ENCODE measurements around the gene FGF12. TPM values are rescaled to one million over a fixed set of nuclear protein-coding genes. Genes with fewer than 3 reads are reported as not detected.

The FGF12 gene
- total RNA-seq, 1 donor from 2014 or later: 4.5 TPM

- DNase-seq (ENCODE audit: low spot score): no peak
Observed at GRCh38 chr3:192207239-192207638, 520.1 kb downstream of the FGF12 start.

- no peak for DNase-seq (ENCODE audit: low spot score)
Observed at GRCh38 chr3:192194085-192194484, 533.3 kb downstream of the FGF12 start.

GRCh38 chr3:192188218-192188835, 539.0 kb downstream of the FGF12 start:
- DNase-seq (ENCODE audit: low spot score): no peak

- DNase-seq (ENCODE audit: low spot score): no peak
Observed at GRCh38 chr3:192187485-192188051, 539.8 kb downstream of the FGF12 start.

GRCh38 chr3:192186498-192186897, 540.8 kb downstream of the FGF12 start:
- no peak for DNase-seq (ENCODE audit: low spot score)

GRCh38 chr3:192186045-192186444, 541.3 kb downstream of the FGF12 start:
- no peak for DNase-seq (ENCODE audit: low spot score)

- DNase-seq (ENCODE audit: low spot score): no peak
Observed at GRCh38 chr3:192183109-192183508, 544.2 kb downstream of the FGF12 start.

- no peak for DNase-seq (ENCODE audit: low spot score)
Observed at GRCh38 chr3:192181151-192181550, 546.2 kb downstream of the FGF12 start.

- DNase-seq (ENCODE audit: low spot score): no peak
Observed at GRCh38 chr3:192177383-192177782, 550.0 kb downstream of the FGF12 start.

GRCh38 chr3:192174283-192174682, 553.1 kb downstream of the FGF12 start:
- DNase-seq (ENCODE audit: low spot score): no peak

- no peak for DNase-seq (ENCODE audit: low spot score)
Observed at GRCh38 chr3:192171213-192171612, 556.1 kb downstream of the FGF12 start.

GRCh38 chr3:192170659-192171058, 556.7 kb downstream of the FGF12 start:
- no peak for DNase-seq (ENCODE audit: low spot score)

GRCh38 chr3:192170031-192170430, 557.3 kb downstream of the FGF12 start:
- DNase-seq (ENCODE audit: low spot score): no peak

- no peak for DNase-seq (ENCODE audit: low spot score)
Observed at GRCh38 chr3:192169332-192169915, 557.9 kb downstream of the FGF12 start.

GRCh38 chr3:192168202-192168601, 559.1 kb downstream of the FGF12 start:
- DNase-seq (ENCODE audit: low spot score): no peak

GRCh38 chr3:192165552-192165951, 561.8 kb downstream of the FGF12 start:
- no peak for DNase-seq (ENCODE audit: low spot score)

GRCh38 chr3:192161661-192162060, 565.7 kb downstream of the FGF12 start:
- no peak for DNase-seq (ENCODE audit: low spot score)

GRCh38 chr3:192156382-192156781, 571.0 kb downstream of the FGF12 start:
- DNase-seq (ENCODE audit: low spot score): no peak

GRCh38 chr3:192155194-192155593, 572.1 kb downstream of the FGF12 start:
- DNase-seq (ENCODE audit: low spot score): no peak

GRCh38 chr3:192133271-192133670, 594.1 kb downstream of the FGF12 start:
- no peak for DNase-seq (ENCODE audit: low spot score)

- DNase-seq (ENCODE audit: low spot score): no peak
Observed at GRCh38 chr3:192130534-192131132, 596.7 kb downstream of the FGF12 start.

GRCh38 chr3:192129586-192129985, 597.8 kb downstream of the FGF12 start:
- DNase-seq (ENCODE audit: low spot score): no peak

- no peak for DNase-seq (ENCODE audit: low spot score)
Observed at GRCh38 chr3:192128922-192129321, 598.4 kb downstream of the FGF12 start.
